D721Med (cell line): ENCODE results near the gene FILIP1.

ENCODE experiments used
- DNase-seq: peaks from one replicate; pipeline ENCODE4 v3.0.0; 2011; ENCODE audit warnings: low spot score; ENCODE audit not compliant: insufficient read length
- FAIRE-seq: peaks from 2 replicates; lab custom pipeline; 2011; peaks lifted over from hg19 to GRCh38; lab: Jason Lieb, UNC
- CTCF ChIP-seq: IDR thresholded peaks from 2 replicates; pipeline ENCODE4 v1.5.1; 2012; ENCODE audit warnings: mild to moderate bottlenecking, control low read depth; ENCODE audit not compliant: insufficient read depth; ENCODE audit errors: missing control alignments

FILIP1 gene

GRCh38 chr6:75503291-75503690 is 9.7 kb upstream of the FILIP1 start:
- DNase-seq, result no peak
- FAIRE-seq, result no peak
- no peak for TF ChIP-seq CTCF

- no peak for TF ChIP-seq CTCF
- FAIRE-seq, result no peak
- DNase-seq, result no peak
Observed at GRCh38 chr6:75502884-75503283, 9.3 kb upstream of the FILIP1 start.

- TF ChIP-seq CTCF, result no peak
- no peak for DNase-seq
- FAIRE-seq, result no peak
Observed at GRCh38 chr6:75501756-75502155, 8.2 kb upstream of the FILIP1 start.

- FAIRE-seq, result no peak
- DNase-seq, result no peak
- no peak for TF ChIP-seq CTCF
Observed at GRCh38 chr6:75499640-75500039, 6.0 kb upstream of the FILIP1 start.

GRCh38 chr6:75498862-75499261 is 5.3 kb upstream of the FILIP1 start:
- FAIRE-seq (no peak), DNase-seq (no peak)
- TF ChIP-seq CTCF, result no peak

GRCh38 chr6:75497994-75498393 is 4.4 kb upstream of the FILIP1 start:
- DNase-seq (no peak), FAIRE-seq (no peak)
- no peak for TF ChIP-seq CTCF

GRCh38 chr6:75495011-75495410 is 1.4 kb upstream of the FILIP1 start:
- DNase-seq (no peak), FAIRE-seq (no peak)
- no peak for TF ChIP-seq CTCF
